Measurements from ENCODE around the gene TLE1.
"Not testable (repeated sequence)": the region's sequence is repeated elsewhere in the genome, so short reads cannot be mapped to it uniquely, and the experiment has no call there.

Gene TLE1

GRCh38 chr9:81620002-81620390, 69.4 kb downstream of the TLE1 start:
- peak; percentile 17 for DNase-seq

GRCh38 chr9:81619353-81620001, 69.9 kb downstream of the TLE1 start:
- DNase-seq: no peak

DNA sequence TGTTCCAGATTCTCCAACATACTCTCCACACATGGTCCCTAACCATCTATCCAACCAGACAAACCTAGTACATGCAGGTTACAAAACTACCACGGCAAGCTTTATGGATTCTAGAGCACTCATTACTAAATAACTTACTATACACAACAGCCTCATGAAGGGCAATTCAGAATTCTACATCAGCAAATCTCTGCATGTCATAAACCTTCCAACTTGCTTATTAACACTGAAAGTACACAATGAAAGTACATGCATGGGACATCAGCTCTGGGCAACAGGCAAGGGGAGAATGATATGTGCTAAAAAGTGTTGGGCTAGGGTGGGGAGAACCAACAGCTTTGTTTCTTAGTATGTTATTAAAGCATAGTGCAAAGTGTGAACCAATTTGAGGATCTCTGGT, 70.4 kb downstream of the TLE1 start:
- no peak for DNase-seq

GRCh38 chr9:81616141-81616540, 73.2 kb downstream of the TLE1 start:
- no peak for DNase-seq

DNA sequence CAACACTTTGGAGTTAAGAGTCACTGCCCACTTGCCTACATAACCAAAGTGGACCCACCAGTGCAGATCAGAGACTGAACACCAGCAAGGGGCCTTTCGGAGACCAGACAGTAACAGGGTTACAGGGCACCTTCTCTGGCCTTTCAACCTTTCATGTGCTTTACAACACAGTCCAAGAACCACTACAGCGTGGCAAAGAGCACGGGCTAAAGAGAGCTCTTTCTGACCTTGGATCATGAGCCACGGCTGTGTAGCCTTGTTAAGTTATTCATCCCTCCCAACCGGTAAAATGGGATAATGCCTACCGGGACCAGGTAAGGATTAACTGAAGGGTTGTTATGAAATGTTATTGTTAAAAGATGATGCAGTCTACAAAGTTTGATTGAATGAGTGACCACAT, 75.0 kb downstream of the TLE1 start:
- DNase-seq: no peak

GRCh38 chr9:81613002-81613812, 76.1 kb downstream of the TLE1 start:
- no peak for DNase-seq

DNA sequence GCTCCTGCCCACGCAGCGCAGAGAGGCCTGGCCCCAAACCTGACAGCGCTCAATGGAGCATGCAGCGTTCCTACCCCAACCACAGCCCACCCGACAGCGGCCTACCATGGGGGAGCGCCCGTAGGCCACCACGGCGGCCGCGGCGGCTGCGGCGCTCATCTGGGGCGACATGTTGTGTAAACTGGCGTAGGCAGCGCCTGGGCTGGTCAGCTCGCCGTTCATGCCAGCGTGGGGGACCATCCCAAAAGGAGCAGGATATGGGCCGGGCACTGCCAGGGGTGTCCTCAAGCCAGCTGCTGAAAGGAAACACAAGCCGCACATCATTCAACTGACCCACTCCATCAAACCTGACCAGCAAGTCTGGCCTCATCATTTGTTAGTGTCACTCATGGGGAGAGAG, 77.7 kb downstream of the TLE1 start:
- no peak for DNase-seq

DNA sequence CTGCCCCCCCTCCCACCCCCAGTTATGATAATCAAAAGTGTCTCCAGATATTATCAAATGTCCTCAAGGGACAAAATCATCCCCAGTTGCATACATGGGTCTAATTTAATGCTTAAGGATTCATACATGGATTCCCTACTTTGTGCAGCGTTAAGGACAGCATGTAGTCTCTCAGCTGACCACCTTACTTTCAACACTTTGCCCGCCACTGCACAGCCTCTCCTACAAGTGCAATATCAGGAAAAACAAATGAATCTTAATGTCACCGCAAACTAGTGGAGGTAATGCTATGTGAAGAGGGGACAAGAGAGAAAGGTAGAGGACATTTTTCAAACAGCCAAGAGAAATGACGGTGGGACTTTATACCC, 78.6 kb downstream of the TLE1 start:
- no peak for DNase-seq

DNA sequence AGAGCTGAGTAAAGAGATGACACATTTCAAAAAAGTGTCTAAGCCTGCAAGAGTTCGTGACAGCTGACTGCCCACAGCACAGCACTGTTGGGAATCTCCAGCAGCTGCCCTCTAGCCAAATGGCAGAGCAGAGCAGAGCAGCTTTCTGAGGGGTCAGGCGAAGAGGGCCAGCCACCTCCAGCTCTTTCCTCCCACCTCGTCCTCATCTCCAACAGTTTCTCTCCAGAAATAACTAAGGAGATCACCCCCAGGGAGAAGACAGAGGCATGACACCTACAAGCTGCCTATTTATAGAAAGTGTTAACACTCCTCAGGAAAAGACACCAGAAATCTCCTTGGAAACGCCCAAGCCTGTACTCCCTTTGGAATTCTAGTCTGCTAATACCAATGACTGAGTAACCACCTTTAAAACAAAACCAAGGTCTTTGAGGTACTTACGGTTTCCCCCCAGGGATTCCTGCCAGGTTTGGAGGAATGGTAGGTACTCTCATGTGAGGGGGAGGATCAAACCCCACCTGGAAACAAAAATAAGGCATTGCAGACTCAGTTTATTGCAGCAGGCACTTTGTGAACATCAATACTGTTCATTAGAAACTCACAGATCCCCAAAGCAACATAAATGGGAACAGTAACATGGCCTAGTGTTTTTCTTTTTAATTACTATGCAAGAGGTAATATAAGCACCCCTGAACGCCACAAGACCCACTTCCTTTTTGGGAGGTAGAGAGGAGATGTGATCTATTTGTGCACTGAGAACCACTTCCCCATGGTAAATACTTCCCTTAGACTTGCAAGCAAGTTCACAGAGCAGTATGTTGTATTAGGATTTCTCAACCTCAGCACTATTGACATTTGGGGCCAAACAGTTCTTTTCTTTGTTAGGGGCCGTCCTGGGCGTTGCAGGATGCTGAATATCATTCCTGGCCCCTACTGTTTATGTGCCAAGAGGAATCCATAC, 79.3 kb downstream of the TLE1 start:
- no peak for DNase-seq

DNA sequence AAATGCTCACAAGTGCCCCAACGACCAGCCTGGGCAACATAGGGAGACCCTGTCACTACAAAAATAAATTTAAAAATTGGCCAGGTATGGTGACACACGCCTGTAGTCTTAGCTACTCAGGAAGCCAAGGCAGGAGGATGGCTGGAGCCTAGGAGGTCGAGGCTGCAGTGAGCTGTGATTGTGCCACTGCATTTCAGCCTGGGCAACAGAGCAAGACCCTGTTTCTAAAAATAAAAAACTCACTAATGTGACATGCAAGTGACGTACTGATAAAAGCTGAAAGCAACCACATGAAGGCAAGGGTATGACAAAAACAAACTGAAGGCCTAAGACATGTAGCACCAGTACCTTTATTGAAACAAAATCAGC, 81.1 kb downstream of the TLE1 start:
- DNase-seq: no peak

DNA sequence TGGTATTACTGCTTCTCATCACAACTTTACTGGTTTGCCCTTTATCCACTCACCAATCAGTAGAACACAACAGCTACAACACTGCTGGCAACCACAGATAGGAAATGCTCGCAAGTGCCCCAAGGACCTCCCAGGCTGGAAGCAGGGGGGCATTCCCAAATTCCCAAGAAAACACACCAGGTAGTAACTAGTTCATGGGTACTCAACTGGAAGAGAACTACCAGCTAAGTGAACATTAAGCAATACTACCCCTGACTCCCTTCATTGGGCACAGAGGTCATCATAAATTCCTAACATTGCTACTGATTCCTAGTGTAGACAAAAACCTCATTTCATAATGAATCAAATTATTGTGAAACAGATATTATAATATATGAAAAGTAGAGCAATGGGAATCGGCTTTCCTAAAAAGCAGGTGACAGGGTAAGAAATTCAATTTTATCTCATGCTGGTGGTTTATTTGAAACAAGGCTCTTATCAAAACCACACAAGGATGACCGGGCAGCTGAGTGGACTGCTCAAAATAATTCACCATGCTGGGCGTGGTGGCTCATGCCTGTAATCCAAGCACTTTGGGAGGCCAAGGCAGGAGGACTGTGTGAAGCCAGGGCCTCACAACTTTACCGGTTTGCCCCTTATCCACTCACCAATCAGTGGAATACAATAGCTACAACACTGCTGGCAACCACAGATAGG, 81.6 kb downstream of the TLE1 start:
- DNase-seq: no peak

DNA sequence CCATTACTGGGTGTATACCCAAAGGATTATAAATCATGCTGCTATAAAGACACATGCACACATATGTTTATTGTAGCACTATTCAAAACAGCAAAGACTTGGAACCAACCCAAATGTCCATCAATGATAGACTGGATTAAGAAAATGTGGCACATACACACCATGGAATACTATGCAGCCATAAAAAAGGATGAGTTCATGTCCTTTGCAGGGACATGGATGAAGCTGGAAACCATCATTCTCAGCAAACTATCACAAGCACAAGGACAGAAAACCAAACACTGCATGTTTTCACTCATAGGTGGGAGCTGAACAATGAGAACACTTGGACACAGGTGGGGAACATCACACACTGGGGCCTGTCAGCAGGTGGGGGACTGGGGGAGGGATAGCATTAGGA, 83.1 kb downstream of the TLE1 start:
- not testable (repeated sequence) for DNase-seq

DNA sequence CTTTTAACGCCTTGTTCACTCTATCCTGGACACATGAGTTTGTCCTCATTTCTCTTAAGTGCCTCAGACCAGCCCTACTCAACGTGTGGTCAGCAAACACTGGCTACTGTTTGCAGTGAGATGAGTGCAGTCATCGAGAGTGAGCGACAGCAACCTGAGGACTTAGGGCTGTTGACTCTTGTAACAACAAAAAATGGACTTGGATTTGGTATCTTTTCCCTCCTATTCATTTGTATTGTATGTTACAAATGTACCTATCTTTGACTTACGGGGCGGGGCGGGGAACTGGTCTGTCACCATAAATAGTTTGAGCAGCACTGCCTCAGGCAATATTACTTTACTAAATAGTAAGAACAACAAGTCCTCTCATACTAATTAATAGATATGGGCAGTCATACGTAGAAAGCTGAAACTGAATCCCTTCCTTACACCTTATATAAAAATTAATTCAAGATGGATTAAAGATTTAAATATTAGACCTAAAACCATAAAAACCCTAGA, 84.1 kb downstream of the TLE1 start:
- DNase-seq: no peak

DNA sequence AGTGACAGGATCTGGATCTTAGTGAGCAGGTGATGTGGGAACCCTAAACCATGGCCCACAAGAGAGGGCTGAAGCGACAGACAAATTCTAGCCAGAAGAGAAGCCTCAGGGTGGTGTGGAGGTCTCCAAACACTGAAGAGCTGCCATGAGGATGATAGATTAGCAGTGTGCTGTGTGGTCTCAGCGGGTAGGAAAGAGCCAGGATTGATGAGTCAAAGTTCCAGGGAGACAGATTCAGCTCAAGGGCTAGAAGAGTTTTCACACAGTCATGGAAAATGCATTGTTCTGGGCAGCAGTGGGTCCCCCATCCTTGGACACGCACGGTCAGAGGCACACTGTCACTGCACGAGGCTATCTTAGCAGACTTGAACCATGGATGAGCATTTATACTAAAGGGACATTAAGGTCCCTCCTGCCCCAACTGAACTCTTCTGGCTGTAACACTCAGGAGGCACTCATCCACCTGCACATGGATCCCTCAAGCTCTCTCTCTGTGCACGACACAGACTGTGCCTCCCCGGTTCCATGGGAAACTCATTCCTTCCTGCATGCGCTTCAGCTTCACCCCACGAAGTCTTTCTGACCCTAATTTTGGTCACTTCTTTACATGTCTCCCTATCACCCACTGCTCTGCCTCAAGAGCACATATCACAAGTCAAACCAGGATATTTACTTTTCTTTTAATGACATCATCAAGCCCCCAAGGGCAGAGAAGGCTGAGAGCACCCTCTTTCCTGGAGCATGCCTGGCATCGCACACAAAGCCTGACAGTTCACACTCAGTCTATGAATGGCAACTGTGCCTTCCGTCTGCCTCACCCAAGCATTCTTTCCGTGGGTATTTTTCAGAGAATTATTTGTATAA, 84.8 kb downstream of the TLE1 start:
- no peak for DNase-seq

- DNase-seq: no peak
Measured at GRCh38 chr9:81602887-81603680, 86.3 kb downstream of the TLE1 start.

DNA sequence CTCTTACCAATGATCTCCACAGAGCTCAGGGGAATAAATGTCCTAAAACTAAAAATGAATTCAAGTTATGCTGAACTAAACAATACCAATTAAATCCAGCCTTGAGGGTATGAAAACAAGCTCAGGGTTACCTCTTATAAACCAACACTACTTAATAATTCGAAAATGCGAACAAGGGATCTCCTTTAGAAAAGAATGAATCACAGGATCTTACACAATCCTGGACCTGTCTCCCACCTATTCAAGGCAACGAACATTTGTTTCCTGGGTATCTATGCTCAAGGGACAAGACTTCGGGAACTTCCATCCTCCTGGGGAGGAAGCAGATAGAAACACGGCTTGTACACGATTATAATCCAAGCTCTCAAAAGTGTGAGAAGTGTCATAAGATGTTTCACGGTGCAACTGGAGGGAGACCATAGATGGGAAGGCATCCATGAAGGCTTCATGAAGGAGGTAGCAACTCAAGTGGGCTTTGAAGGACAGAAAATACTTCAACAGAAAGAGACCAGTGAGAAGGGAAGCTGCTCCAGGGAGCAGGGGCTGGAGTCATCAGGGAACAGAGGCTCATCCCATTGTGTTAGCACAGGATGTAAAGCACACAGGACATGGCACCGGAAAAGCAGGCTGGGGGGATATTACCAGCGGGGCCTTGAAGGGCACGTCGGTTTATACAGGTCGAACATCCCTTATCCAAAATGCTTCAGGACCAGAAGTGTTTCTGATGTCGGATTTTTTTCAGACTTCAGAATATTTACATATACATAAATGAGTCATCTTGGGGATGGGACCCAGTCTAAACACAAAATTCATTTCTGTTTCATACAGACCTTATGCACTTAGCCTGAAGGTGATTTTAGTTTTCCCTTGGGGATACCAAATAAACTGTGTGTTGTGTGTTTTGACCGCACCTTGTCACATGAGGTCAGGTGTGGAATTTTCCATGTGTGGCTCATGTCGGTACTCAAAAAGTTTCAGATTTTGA, 87.4 kb downstream of the TLE1 start:
- no peak for DNase-seq

- no peak for DNase-seq
Measured at GRCh38 chr9:81600631-81601030, 88.7 kb downstream of the TLE1 start.

GRCh38 chr9:81599837-81600236, 89.5 kb downstream of the TLE1 start:
- DNase-seq: no peak

GRCh38 chr9:81598811-81599210, 90.5 kb downstream of the TLE1 start:
- no peak for DNase-seq

- no peak for DNase-seq
Measured at GRCh38 chr9:81598123-81598497, 91.2 kb downstream of the TLE1 start.
